Measurements from ENCODE around the gene MAN2A1. TPM values are rescaled to one million over a fixed set of nuclear protein-coding genes. Genes with fewer than 3 reads are reported as not detected.

Gene MAN2A1
- total RNA-seq, 1 experiment from 2014 or later: 35.4 TPM

GRCh38 chr5:109844695-109845094, 155.0 kb downstream of the MAN2A1 start:
- H2AFZ ChIP-seq (ENCODE audit: low read depth, low read length, poor library complexity, severe bottlenecking): no peak overlapping the region
- ChIA-PET CTCF (no interaction called here), RAD21 (ENCODE audit: low non-redundant PET in 1 of 2, low total read pairs in 2 of 2, uncharacterized antibody in 2 of 2, unreplicated experiment in 2 of 2) (no interaction called here), POLR2A (no interaction called here)
- no peak overlapping the region for H3K27ac ChIP-seq (ENCODE audit: low read depth, low read length)
- H4K20me1 ChIP-seq (ENCODE audit: insufficient read depth): no peaks in the 10 kb centered on the region
- no peaks in the 10 kb centered on the region for H3K79me2 ChIP-seq (ENCODE audit: insufficient read depth, low read length)
- no peak for DNase-seq (ENCODE audit: low read depth, low spot score)
- no peaks in the 10 kb centered on the region for H3K9me3 ChIP-seq (ENCODE audit: control insufficient read depth in 1 of 2, insufficient read depth in 1 of 2, low read depth in 1 of 2, low read length in 2 of 2)
- no peak overlapping the region for H3K4me2 ChIP-seq (ENCODE audit: low read length)
- H3K9me2 ChIP-seq (ENCODE audit: insufficient read depth): no peaks in the 10 kb centered on the region
- ATAC-seq: no peak
- TF ChIP-seq JUND (IDR thresholded peaks at IDR 0.05): no peak
- TF ChIP-seq ATF3 (IDR thresholded peaks at IDR 0.05): no peak
- TF ChIP-seq CTCF (IDR thresholded peaks at IDR 0.05 in 2 of 3, conservative IDR thresholded peaks at IDR 0.05 in 1 of 3; ENCODE audit: borderline replicate concordance in 1 of 3, insufficient read depth in 1 of 3, low read depth in 2 of 3, low read length in 2 of 3): no peak
- no peak for TF ChIP-seq SRF (IDR thresholded peaks at IDR 0.05; ENCODE audit: low read depth)
- TF ChIP-seq MAX (IDR thresholded peaks at IDR 0.05): no peak
- BruUV-seq (replicated peaks): no TSS peak
- H3K4me3 ChIP-seq (replicated peaks in 1 of 2; ENCODE audit: low read depth in 1 of 2, low read length in 2 of 2): no peak overlapping the region
- intact Hi-C loops (cut with micrococcal nuclease): loop anchor here (5.0 kb wide), 1 partner anchor 922 kb away; no protein-coding TSS in a partner anchor
- no peaks in the 10 kb centered on the region for H3K27me3 ChIP-seq (ENCODE audit: insufficient read depth, low read length)
- H3K4me1 ChIP-seq (ENCODE audit: control insufficient read depth in 1 of 2, insufficient read depth in 2 of 2, low read length in 2 of 2): no peaks in the 10 kb centered on the region
- no peak overlapping the region for H3K9ac ChIP-seq (ENCODE audit: low read length)
- H3K36me3 ChIP-seq (ENCODE audit: control insufficient read depth in 1 of 2, insufficient read depth in 2 of 2, low read length in 2 of 2): no peaks in the 10 kb centered on the region; a peak in 1 of 4 replicates

GRCh38 chr5:109848130-109848529, 158.4 kb downstream of the MAN2A1 start:
- no peaks in the 10 kb centered on the region for H3K4me1 ChIP-seq (ENCODE audit: control insufficient read depth in 1 of 2, insufficient read depth in 2 of 2, low read length in 2 of 2)
- BruUV-seq (replicated peaks): no TSS peak
- H2AFZ ChIP-seq (ENCODE audit: low read depth, low read length, poor library complexity, severe bottlenecking): no peak overlapping the region
- peaks cover 0 to 2% of the 10 kb centered on the region in 2 experiments; a peak in 1 of 4 replicates for H3K36me3 ChIP-seq (ENCODE audit: control insufficient read depth in 1 of 2, insufficient read depth in 2 of 2, low read length in 2 of 2)
- CTCF ChIA-PET: no interaction called here
- no peaks in the 10 kb centered on the region for H3K79me2 ChIP-seq (ENCODE audit: insufficient read depth, low read length)
- DNase-seq (ENCODE audit: low read depth, low spot score): no peak
- no peak for ATAC-seq
- no peaks in the 10 kb centered on the region for H3K9me3 ChIP-seq (ENCODE audit: control insufficient read depth in 1 of 2, insufficient read depth in 1 of 2, low read depth in 1 of 2, low read length in 2 of 2)
- no peak overlapping the region for H3K9ac ChIP-seq (ENCODE audit: low read length)
- H3K4me2 ChIP-seq (ENCODE audit: low read length): no peak overlapping the region
- H4K20me1 ChIP-seq (ENCODE audit: insufficient read depth): no peaks in the 10 kb centered on the region
- H3K27ac ChIP-seq (ENCODE audit: low read depth, low read length): no peak overlapping the region
- no peaks in the 10 kb centered on the region for H3K27me3 ChIP-seq (ENCODE audit: insufficient read depth, low read length)
- no peaks in the 10 kb centered on the region for H3K9me2 ChIP-seq (ENCODE audit: insufficient read depth)
- POLR2A ChIA-PET: no interaction called here
- RAD21 ChIA-PET (ENCODE audit: low non-redundant PET in 1 of 2, low total read pairs in 2 of 2, uncharacterized antibody in 2 of 2, unreplicated experiment in 2 of 2): no interaction called here
- intact Hi-C loops (cut with micrococcal nuclease): no loop called here
- no peak overlapping the region for H3K4me3 ChIP-seq (replicated peaks in 1 of 2; ENCODE audit: low read depth in 1 of 2, low read length in 2 of 2)
- TF ChIP-seq RAD21 (IDR thresholded peaks at IDR 0.05; ENCODE audit: low read depth) (no peak), SRF (IDR thresholded peaks at IDR 0.05; ENCODE audit: low read depth) (no peak), FOSL1 (IDR thresholded peaks at IDR 0.05; ENCODE audit: low read depth) (no peak), ZNF274 (IDR thresholded peaks at IDR 0.05; ENCODE audit: low read depth, low read length) (no peak), EZH2phosphoT487 (IDR thresholded peaks at IDR 0.05; ENCODE audit: borderline replicate concordance) (no peak), SIN3A (IDR thresholded peaks at IDR 0.05; ENCODE audit: low read depth) (no peak), CBX3 (IDR thresholded peaks at IDR 0.05; ENCODE audit: low read depth) (no peak), CEBPB (IDR thresholded peaks at IDR 0.05; ENCODE audit: low read depth) (no peak), SP1 (IDR thresholded peaks at IDR 0.05; ENCODE audit: low read depth) (no peak), CTCF (IDR thresholded peaks at IDR 0.05 in 2 of 3, conservative IDR thresholded peaks at IDR 0.05 in 1 of 3; ENCODE audit: borderline replicate concordance in 1 of 3, insufficient read depth in 1 of 3, low read depth in 2 of 3, low read length in 2 of 3) (no peak)
- TF ChIP-seq, protein P1, sequence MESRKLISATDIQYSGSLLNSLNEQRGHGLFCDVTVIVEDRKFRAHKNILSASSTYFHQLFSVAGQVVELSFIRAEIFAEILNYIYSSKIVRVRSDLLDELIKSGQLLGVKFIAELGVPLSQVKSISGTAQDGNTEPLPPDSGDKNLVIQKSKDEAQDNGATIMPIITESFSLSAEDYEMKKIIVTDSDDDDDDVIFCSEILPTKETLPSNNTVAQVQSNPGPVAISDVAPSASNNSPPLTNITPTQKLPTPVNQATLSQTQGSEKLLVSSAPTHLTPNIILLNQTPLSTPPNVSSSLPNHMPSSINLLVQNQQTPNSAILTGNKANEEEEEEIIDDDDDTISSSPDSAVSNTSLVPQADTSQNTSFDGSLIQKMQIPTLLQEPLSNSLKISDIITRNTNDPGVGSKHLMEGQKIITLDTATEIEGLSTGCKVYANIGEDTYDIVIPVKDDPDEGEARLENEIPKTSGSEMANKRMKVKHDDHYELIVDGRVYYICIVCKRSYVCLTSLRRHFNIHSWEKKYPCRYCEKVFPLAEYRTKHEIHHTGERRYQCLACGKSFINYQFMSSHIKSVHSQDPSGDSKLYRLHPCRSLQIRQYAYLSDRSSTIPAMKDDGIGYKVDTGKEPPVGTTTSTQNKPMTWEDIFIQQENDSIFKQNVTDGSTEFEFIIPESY (IDR thresholded peaks at IDR 0.05; ENCODE audit: extremely low read depth, insufficient replicate concordance, low read length): no peak

Measured in HCT116 (cell line).